OCI-LY3 (cell line): ENCODE data around the gene GPR25.

Experiments used
- EZH2phosphoT487 ChIP-seq: fragments of 200-600 bp; shearing (Covaris generic); IDR thresholded peaks from 2 replicates; pipeline ENCODE4 v1.6.1; 2018; ENCODE audit warnings: antibody characterized with exemption, mixed run types, low read depth
- TF ChIP-seq, protein P1 (sequence below): fragments of 200-600, 300-600 bp; sonication (generic); IDR thresholded peaks from 2 replicates; pipeline ENCODE4 v1.5.1; 2014; ENCODE audit warnings: antibody characterized with exemption, low read length, low read depth

DNA sequence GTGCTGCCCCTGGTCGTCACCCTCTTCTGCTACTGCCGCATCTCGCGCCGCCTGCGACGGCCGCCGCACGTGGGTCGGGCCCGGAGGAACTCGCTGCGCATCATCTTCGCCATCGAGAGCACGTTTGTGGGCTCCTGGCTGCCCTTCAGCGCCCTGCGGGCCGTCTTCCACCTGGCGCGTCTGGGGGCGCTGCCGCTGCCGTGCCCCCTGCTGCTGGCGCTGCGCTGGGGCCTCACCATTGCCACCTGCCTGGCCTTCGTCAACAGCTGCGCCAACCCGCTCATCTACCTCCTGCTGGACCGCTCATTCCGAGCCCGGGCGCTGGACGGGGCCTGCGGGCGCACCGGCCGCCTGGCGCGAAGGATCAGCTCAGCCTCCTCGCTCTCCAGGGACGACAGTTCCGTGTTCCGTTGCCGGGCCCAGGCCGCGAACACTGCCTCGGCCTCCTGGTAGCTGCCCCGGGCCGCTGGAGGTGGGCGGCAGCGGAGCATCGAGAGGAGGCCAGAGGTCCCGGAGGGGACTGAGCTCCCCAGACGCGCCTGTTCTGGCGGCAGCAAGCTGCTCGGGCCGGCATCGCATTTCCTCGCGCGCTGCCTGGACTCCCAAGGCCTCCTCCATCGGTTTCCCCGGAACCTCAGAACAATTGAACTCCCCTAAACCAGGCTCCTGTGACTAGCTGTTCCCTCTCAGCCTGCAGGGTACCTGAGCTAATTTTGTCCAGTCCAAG lies 1.1 kb downstream of the GPR25 start:
- TF ChIP-seq, protein P1, sequence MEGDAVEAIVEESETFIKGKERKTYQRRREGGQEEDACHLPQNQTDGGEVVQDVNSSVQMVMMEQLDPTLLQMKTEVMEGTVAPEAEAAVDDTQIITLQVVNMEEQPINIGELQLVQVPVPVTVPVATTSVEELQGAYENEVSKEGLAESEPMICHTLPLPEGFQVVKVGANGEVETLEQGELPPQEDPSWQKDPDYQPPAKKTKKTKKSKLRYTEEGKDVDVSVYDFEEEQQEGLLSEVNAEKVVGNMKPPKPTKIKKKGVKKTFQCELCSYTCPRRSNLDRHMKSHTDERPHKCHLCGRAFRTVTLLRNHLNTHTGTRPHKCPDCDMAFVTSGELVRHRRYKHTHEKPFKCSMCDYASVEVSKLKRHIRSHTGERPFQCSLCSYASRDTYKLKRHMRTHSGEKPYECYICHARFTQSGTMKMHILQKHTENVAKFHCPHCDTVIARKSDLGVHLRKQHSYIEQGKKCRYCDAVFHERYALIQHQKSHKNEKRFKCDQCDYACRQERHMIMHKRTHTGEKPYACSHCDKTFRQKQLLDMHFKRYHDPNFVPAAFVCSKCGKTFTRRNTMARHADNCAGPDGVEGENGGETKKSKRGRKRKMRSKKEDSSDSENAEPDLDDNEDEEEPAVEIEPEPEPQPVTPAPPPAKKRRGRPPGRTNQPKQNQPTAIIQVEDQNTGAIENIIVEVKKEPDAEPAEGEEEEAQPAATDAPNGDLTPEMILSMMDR, result no peak
- no peak for TF ChIP-seq EZH2phosphoT487
